RWPE2 (cell line): ENCODE data around the gene KLK8.
"Not testable (repeated sequence)": the region's sequence is repeated elsewhere in the genome, so short reads cannot be mapped to it uniquely, and the experiment has no call there.

ENCODE experiments used
- ATAC-seq: fragments of 200-7000 bp; cut with Tn5 transposase; 3 replicates; pipeline ENCODE4 v1.9.1; 2021; ENCODE audit warnings: low read depth
- DNase-seq: peaks from one replicate; pipeline ENCODE4 v3.0.0-alpha.2; 2020; ENCODE audit warnings: low spot score
- H3K27ac ChIP-seq: fragments of 450-650 bp; 2 replicates; pipeline ENCODE4 v1.5.1; 2017; ENCODE audit warnings: mild to moderate bottlenecking; ENCODE audit not compliant: poor library complexity, severe bottlenecking
- H3K27me3 ChIP-seq: fragments of 250-450 bp; sonication (Bioruptor Pico); 2 replicates; pipeline ENCODE4 v1.5.1; 2021; ENCODE audit warnings: mild to moderate bottlenecking, moderate library complexity; ENCODE audit not compliant: insufficient read depth, poor library complexity, severe bottlenecking
- H3K36me3 ChIP-seq: fragments of 250-450 bp; sonication (Bioruptor Pico); 2 replicates; pipeline ENCODE4 v1.5.1; 2020; ENCODE audit warnings: low read depth, mild to moderate bottlenecking, moderate library complexity
- H3K4me1 ChIP-seq: fragments of 250-450 bp; sonication (Bioruptor Pico); 2 replicates; pipeline ENCODE4 v1.5.1; 2021; ENCODE audit warnings: mild to moderate bottlenecking, moderate library complexity; ENCODE audit not compliant: insufficient read depth, poor library complexity, severe bottlenecking
- H3K4me3 ChIP-seq: fragments of 250-450 bp; sonication (Bioruptor Pico); 2 replicates; pipeline ENCODE4 v1.5.1; 2021; ENCODE audit warnings: mild to moderate bottlenecking, moderate library complexity; ENCODE audit not compliant: severe bottlenecking
- H3K9me3 ChIP-seq: fragments of 250-450 bp; sonication (Bioruptor Pico); 2 replicates; pipeline ENCODE4 v1.5.1; 2021; ENCODE audit warnings: mild to moderate bottlenecking, moderate library complexity; ENCODE audit not compliant: severe bottlenecking
- TF ChIP-seq, protein P1 (sequence below): fragments of 450-650 bp; IDR thresholded peaks from one replicate; pipeline ENCODE4 v1.5.1; 2017; ENCODE audit warnings: mild to moderate bottlenecking, moderate library complexity; ENCODE audit not compliant: poor library complexity, severe bottlenecking

KLK8 gene

DNA sequence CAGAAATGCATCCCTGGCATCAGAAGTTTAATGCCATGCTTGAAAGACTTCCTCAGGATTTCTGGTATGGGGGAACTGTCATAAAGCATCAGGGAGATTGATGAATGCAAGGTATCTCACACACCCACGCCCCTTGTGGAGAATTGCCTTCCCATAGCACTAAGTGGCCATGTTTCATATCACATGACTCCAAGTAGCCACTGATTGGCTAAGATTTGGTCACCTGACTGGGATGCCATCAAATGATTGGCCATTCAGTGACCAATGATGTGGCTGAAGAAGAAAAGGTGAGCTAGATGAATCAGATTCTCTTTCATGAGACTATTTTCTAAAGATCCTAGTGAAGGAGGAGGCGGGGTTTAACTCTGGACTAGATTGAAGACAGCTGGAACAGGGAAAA, 7.3 kb downstream of the KLK8 start:
- peaks cover 5% of the 10 kb centered on the region for H3K27me3 ChIP-seq
- H3K4me3 ChIP-seq, result no peak overlapping the region
- no peaks in the 10 kb centered on the region for H3K9me3 ChIP-seq
- no peak for DNase-seq
- no peak overlapping the region for H3K27ac ChIP-seq
- H3K4me1 ChIP-seq, result peaks cover 4% of the 10 kb centered on the region
- no peaks in the 10 kb centered on the region for H3K36me3 ChIP-seq
- no peak for ATAC-seq
- TF ChIP-seq, protein P1, sequence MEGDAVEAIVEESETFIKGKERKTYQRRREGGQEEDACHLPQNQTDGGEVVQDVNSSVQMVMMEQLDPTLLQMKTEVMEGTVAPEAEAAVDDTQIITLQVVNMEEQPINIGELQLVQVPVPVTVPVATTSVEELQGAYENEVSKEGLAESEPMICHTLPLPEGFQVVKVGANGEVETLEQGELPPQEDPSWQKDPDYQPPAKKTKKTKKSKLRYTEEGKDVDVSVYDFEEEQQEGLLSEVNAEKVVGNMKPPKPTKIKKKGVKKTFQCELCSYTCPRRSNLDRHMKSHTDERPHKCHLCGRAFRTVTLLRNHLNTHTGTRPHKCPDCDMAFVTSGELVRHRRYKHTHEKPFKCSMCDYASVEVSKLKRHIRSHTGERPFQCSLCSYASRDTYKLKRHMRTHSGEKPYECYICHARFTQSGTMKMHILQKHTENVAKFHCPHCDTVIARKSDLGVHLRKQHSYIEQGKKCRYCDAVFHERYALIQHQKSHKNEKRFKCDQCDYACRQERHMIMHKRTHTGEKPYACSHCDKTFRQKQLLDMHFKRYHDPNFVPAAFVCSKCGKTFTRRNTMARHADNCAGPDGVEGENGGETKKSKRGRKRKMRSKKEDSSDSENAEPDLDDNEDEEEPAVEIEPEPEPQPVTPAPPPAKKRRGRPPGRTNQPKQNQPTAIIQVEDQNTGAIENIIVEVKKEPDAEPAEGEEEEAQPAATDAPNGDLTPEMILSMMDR, result no peak

DNA sequence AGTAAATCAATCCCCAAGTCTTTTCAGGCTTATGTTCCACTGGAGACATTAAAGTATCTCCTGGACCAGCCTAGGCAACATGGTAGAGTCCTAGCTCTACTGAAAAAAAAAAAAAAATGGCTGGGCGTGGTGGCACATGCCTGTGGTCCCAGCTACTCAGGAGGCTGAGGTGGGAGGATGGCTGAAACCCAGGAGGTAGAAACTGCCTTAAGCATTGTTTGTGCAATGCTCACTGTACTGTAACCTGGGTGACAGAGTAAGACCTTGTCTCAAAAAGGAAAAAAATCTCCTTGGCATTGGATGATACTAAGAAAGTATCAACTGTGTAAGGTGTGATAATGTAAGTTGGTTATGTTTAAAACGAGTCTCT, 8.8 kb downstream of the KLK8 start:
- H3K9me3 ChIP-seq, result no peaks in the 10 kb centered on the region
- peak; percentile 36; the same call in 1 of the 3 replicates for ATAC-seq

DNA sequence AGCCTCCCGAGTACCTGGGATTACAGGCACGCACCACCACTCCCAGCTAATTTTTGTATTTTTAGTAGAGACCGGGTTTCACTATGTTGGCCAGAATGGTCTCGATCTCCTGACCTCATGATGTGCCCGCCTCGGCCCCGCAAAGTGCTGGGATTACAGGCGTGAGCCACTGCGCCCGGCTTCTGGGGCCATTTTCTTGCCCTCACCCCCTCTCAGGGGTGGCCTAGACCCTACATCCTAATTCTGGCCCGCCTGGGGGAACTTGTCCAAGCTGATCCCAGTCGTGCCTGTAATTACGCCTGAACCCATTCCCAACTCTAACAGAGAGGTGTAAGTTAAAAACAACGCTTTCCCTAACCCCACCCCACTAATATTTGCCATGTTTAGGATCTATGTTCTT, 17.0 kb downstream of the KLK8 start:
- ATAC-seq, H3K4me3 ChIP-seq, H3K4me1 ChIP-seq, H3K27ac ChIP-seq, H3K36me3 ChIP-seq, DNase-seq, H3K9me3 ChIP-seq: not testable (repeated sequence)
- H3K27me3 ChIP-seq, result peaks cover 22% of the 10 kb centered on the region

More for the DNA sequence above, 8.8 kb downstream of the KLK8 start:
- peaks cover 6% of the 10 kb centered on the region for H3K27me3 ChIP-seq
- TF ChIP-seq, protein P1, result no peak
- DNase-seq, result no peak
- H3K36me3 ChIP-seq, result no peaks in the 10 kb centered on the region
- no peak overlapping the region for H3K27ac ChIP-seq
- H3K4me3 ChIP-seq, result no peak overlapping the region
- peaks cover 4% of the 10 kb centered on the region for H3K4me1 ChIP-seq

DNA sequence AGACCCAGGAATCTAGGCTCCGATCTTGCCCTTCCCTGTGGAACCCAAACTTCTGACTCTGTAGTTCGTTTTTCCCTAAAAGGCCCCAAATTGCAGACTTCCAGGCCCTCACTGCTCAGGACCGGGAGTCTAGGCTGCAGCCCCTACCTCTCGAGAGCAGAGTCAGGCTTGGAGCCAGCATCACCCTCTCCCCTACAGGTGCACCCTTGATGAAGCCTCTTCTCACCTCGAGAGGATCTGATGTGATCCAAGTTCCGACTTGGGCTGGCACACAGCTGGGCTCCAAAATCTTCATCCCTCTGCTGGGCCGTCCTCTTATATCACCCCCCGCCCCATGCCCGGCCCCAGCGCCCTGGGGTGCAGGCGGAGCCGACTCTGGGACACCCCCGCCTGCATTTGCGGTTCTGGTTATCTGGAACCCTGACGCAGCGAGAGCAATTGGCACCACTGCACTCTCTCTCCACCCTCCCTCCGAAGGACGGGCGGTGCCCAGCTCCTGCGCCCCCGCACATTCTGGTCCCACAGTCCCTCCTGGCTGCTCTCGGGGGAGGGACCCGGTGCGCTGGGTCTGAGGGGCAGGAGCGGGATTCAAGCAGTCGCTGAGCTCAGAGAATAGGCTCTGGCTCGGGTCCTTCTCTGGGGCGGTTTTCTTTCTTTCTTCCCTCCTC, 17.6 kb downstream of the KLK8 start, which contains the start of gene KLK7:
Gene KLK7 (minus strand): TSS at position 293 of the 668 bp plus-strand sequence. CDS start 1,518 bp downstream, outside the sequence.
- Histone ChIP-seq H3K9me3 (no peaks in the 10 kb centered on the region), H3K4me3 (no peak within 1 kb of the TSS), H3K36me3 (no peaks in the 10 kb centered on the region), H3K27ac (no peak within 1 kb of the TSS), H3K27me3 (peaks cover 22% of the 10 kb centered on the region), H3K4me1 (peaks cover 7% of the 10 kb centered on the region)
- TF ChIP-seq, protein P1, result no peak
- no peak for DNase-seq
- no peak for ATAC-seq

DNA sequence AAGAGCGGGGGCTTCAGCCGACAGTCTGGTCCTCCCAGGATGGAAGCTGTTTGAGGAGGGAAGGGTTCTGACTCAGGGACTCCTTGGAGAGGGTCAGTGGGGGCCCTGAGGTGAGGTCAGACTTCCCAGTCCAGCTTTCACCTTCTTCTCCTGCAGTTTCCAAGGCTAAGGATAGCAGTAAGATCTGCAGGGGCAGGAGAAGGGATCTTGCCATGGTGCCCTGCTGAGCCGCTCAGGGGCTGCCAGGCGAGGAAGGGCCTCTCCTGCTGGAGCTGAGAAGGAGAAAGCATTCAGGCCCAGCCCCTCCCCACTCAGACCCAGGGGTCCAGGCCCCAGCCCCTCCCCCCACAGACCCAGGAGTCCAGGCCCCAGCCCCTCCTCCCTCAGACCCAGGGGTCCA, 19.2 kb downstream of the KLK8 start:
- no peaks in the 10 kb centered on the region for H3K36me3 ChIP-seq
- TF ChIP-seq, protein P1, result no peak
- 0 out of 3 replicates have a peak, but pooled peaks have one; percentile 37 for ATAC-seq
- no peak for DNase-seq
- peaks cover 7% of the 10 kb centered on the region for H3K4me1 ChIP-seq
- no peak overlapping the region for H3K4me3 ChIP-seq
- no peaks in the 10 kb centered on the region for H3K9me3 ChIP-seq
- no peak overlapping the region for H3K27ac ChIP-seq
- H3K27me3 ChIP-seq, result peaks cover 16% of the 10 kb centered on the region
